Measurements from ENCODE around the gene MAOA.
"Not testable (repeated sequence)": the region's sequence is repeated elsewhere in the genome, so short reads cannot be mapped to it uniquely, and the experiment has no call there.

The MAOA gene

GRCh38 chrX:43656005-43656494 lies at the start of gene MAOA:
Gene MAOA (plus strand): TSS chrX:43656299. CDS start chrX:43656342, 43 bp downstream.
- TF ChIP-seq CTCF (IDR thresholded peaks at IDR 0.05; ENCODE audit: insufficient read depth, missing control alignments), result no peak
- DNase-seq (ENCODE audit: insufficient read length, low spot score), result peak; percentile 13
- FAIRE-seq, result no peak

GRCh38 chrX:43612400-43612799 lies 43.7 kb upstream of the MAOA start:
- no peak for TF ChIP-seq CTCF (IDR thresholded peaks at IDR 0.05; ENCODE audit: insufficient read depth, missing control alignments)
- no peak for DNase-seq (ENCODE audit: insufficient read length, low spot score)
- no peak for FAIRE-seq

- TF ChIP-seq CTCF (IDR thresholded peaks at IDR 0.05; ENCODE audit: insufficient read depth, missing control alignments), result no peak
- no peak for FAIRE-seq
- no peak for DNase-seq (ENCODE audit: insufficient read length, low spot score)
Measured at GRCh38 chrX:43615660-43616059, 40.4 kb upstream of the MAOA start.

GRCh38 chrX:43618366-43619205 lies 37.5 kb upstream of the MAOA start:
- FAIRE-seq (no peak), DNase-seq (ENCODE audit: insufficient read length, low spot score) (no peak)
- TF ChIP-seq CTCF (IDR thresholded peaks at IDR 0.05; ENCODE audit: insufficient read depth, missing control alignments), result no peak

GRCh38 chrX:43619861-43620260 lies 36.2 kb upstream of the MAOA start:
- FAIRE-seq; DNase-seq (ENCODE audit: insufficient read length, low spot score): not testable (repeated sequence)

GRCh38 chrX:43627147-43627546 lies 29.0 kb upstream of the MAOA start:
- no peak for FAIRE-seq
- TF ChIP-seq CTCF (IDR thresholded peaks at IDR 0.05; ENCODE audit: insufficient read depth, missing control alignments), result no peak
- no peak for DNase-seq (ENCODE audit: insufficient read length, low spot score)

GRCh38 chrX:43627669-43628068 lies 28.4 kb upstream of the MAOA start:
- no peak for FAIRE-seq
- DNase-seq (ENCODE audit: insufficient read length, low spot score), result no peak
- no peak for TF ChIP-seq CTCF (IDR thresholded peaks at IDR 0.05; ENCODE audit: insufficient read depth, missing control alignments)
